K562 (cell line): ENCODE measurements around the gene SCLT1. TPM values are rescaled to one million over a fixed set of nuclear protein-coding genes. Genes with fewer than 3 reads are reported as not detected.

Experiments
- ATAC-seq: fragments of 200-7000 bp; cut with Tn5 transposase; 3 replicates; pipeline ENCODE4 v1.9.1; 2020; ENCODE audit warnings: moderate library complexity
- BruUV-seq: library from RNA; stranded (reverse); fragments of 400-500 nt; replicated peaks from 2 replicates; lab custom pipeline; 2021; lab: Mats Ljungman, UMichigan
- CTCF ChIA-PET: fragments of 300-600 bp; formaldehyde crosslinking; extraction: SDS; loops from one replicate; lab custom pipeline; 2021; ENCODE audit warnings: low intra/inter-chr PET ratio; lab: Yijun Ruan, JAX
- POLR2A ChIA-PET: fragments of 300-600, 350-650 bp; sonication (Branson Sonifier 250); formaldehyde crosslinking; extraction: SDS; loops from one replicate; lab custom pipeline; 2021; ENCODE audit warnings: antibody characterized with exemption, inconsistent platforms; lab: Yijun Ruan, JAX
- DNase-seq, 4 experiments: peaks; one replicate each; pipeline versions ENCODE4 v3.0.0 to v3.0.0-alpha.2; 2011 to 2018; ENCODE audit warnings: low spot score in 3 of 4, mixed read lengths in 3 of 4; ENCODE audit errors: extremely low read depth in 1 of 4
- FAIRE-seq: peaks from 2 replicates; lab custom pipeline; 2011; peaks lifted over from hg19 to GRCh38; lab: Jason Lieb, UNC
- H2AFZ ChIP-seq: 2 replicates; pipeline ENCODE4 v1.6.0; 2011; ENCODE audit warnings: low read depth, low read length, control low read depth, inconsistent platforms
- H3K27ac ChIP-seq: fragments of 200-600 bp; 3 replicates; pipeline ENCODE4 v1.8.0; 2011; ENCODE audit warnings: low read depth, mild to moderate bottlenecking, control low read depth, inconsistent platforms, low read length, moderate library complexity, mixed read lengths; ENCODE audit errors: extremely low read depth
- H3K27me3 ChIP-seq, 2 experiments: fragments of 300-600 bp in 1 of 2; 2 replicates in 1 of 2; 3 replicates in 1 of 2; pipeline versions ENCODE4 v1.6.0 to v1.8.0; 2011; ENCODE audit warnings: inconsistent platforms in 2 of 2, low read length in 2 of 2, mild to moderate bottlenecking in 1 of 2, mixed read lengths in 1 of 2, moderate library complexity in 1 of 2; ENCODE audit not compliant: control insufficient read depth in 2 of 2, insufficient read depth in 2 of 2
- H3K36me3 ChIP-seq: fragments of 300-600 bp; 3 replicates; pipeline ENCODE4 v1.8.0; 2011; ENCODE audit warnings: mild to moderate bottlenecking, low read length, inconsistent platforms; ENCODE audit not compliant: control insufficient read depth, insufficient read depth
- H3K4me1 ChIP-seq, 2 experiments: fragments of 200-600 bp in 1 of 2; replicated peaks in 1 of 2; 2 replicates in 1 of 2; 3 replicates in 1 of 2; pipeline versions ENCODE4 v1.5.1 to v1.8.0; 2011; ENCODE audit warnings: inconsistent platforms in 2 of 2, low read length in 2 of 2, mild to moderate bottlenecking in 1 of 2, mixed read lengths in 1 of 2, moderate library complexity in 1 of 2; ENCODE audit not compliant: control insufficient read depth in 2 of 2, insufficient read depth in 2 of 2
- H3K4me2 ChIP-seq: 2 replicates; pipeline ENCODE4 v1.6.1; 2011; ENCODE audit warnings: low read length, control low read depth, inconsistent platforms, mixed read lengths; ENCODE audit not compliant: insufficient read depth
- H3K4me3 ChIP-seq: fragments of 200-600 bp; sonication (generic), shearing (Covaris generic); 2 replicates; pipeline ENCODE4 v1.5.1; 2016; ENCODE audit warnings: control low read depth, inconsistent platforms
- H3K79me2 ChIP-seq: fragments of 200-600 bp; 3 replicates; pipeline ENCODE4 v1.8.0; 2011; ENCODE audit warnings: low read length, inconsistent platforms; ENCODE audit not compliant: control insufficient read depth, insufficient read depth
- H3K9ac ChIP-seq, 2 experiments: 2 replicates each; pipeline versions ENCODE4 v1.6.0 to v1.6.1; 2011; ENCODE audit warnings: low read depth in 2 of 2, low read length in 2 of 2, control low read depth in 1 of 2, inconsistent platforms in 1 of 2, mild to moderate bottlenecking in 1 of 2, mixed read lengths in 1 of 2; ENCODE audit not compliant: insufficient read depth in 1 of 2
- H3K9me1 ChIP-seq: one replicate; pipeline ENCODE4 v1.6.0; 2011; ENCODE audit warnings: inconsistent platforms, mild to moderate bottlenecking, low read length, moderate library complexity; ENCODE audit not compliant: control insufficient read depth, insufficient read depth
- H3K9me3 ChIP-seq: replicated peaks from 2 replicates; pipeline ENCODE4 v1.5.1; 2011; ENCODE audit warnings: low read depth, low read length, inconsistent platforms; ENCODE audit not compliant: control insufficient read depth, insufficient read depth
- H4K20me1 ChIP-seq: replicated peaks from 2 replicates; pipeline ENCODE4 v1.6.1; 2011; ENCODE audit warnings: low read length, inconsistent platforms, mixed read lengths; ENCODE audit not compliant: control insufficient read depth, insufficient read depth
- CBFA2T2 ChIP-seq: fragments of 450-650 bp; conservative IDR thresholded peaks from 2 replicates; pipeline ENCODE4 v1.6.1; 2017; ENCODE audit warnings: mild to moderate bottlenecking
- CREBBP ChIP-seq: IDR thresholded peaks from one replicate; pipeline ENCODE4 v1.6.1; 2012; ENCODE audit warnings: low read depth, mild to moderate bottlenecking, control low read depth, inconsistent platforms, low read length
- CSDE1 ChIP-seq, 2 experiments: fragments of 450-650 bp; IDR thresholded peaks; 2 replicates each; pipeline ENCODE4 v1.6.1; 2016; ENCODE audit warnings: mild to moderate bottlenecking in 1 of 2
- ELF4 ChIP-seq: fragments of 450-650 bp; formaldehyde crosslinking; IDR thresholded peaks from 2 replicates; pipeline ENCODE4 v1.4.0; 2022; ENCODE audit warnings: missing genetic modification characterization
- FOXJ3 ChIP-seq: sonication (generic); formaldehyde crosslinking; IDR thresholded peaks from 2 replicates; pipeline ENCODE4 v1.4.0; 2020; ENCODE audit warnings: mild to moderate bottlenecking, missing genetic modification reagents
- HSF4 ChIP-seq: fragments of 250-450 bp; sonication (Bioruptor Pico); IDR thresholded peaks from 2 replicates; pipeline ENCODE4 v2.1.2; 2022; ENCODE audit warnings: mild to moderate bottlenecking, moderate library complexity, borderline replicate concordance
- MCM5 ChIP-seq: fragments of 450-650 bp; IDR thresholded peaks from 2 replicates; pipeline ENCODE4 v1.6.1; 2016; ENCODE audit warnings: low read depth
- SMARCB1 ChIP-seq: IDR thresholded peaks from 2 replicates; pipeline ENCODE4 v1.6.1; 2011; ENCODE audit warnings: improper control_type of control experiment, low read depth; ENCODE audit not compliant: insufficient read length
- SREBF2 ChIP-seq: sonication (generic); formaldehyde crosslinking; IDR thresholded peaks from 2 replicates; pipeline ENCODE4 v1.4.0; 2020; ENCODE audit warnings: mild to moderate bottlenecking, missing genetic modification reagents
- SRF ChIP-seq, 2 experiments: fragments of 250-450, 450-650 bp in 1 of 2; sonication (Bioruptor Pico) in 1 of 2; sonication (generic) in 1 of 2; formaldehyde crosslinking; IDR thresholded peaks; 2 replicates each; pipeline versions ENCODE4 v1.5.0 to v1.5.1; 2020 to 2022; ENCODE audit warnings: mild to moderate bottlenecking in 1 of 2, missing genetic modification reagents in 1 of 2
- TAF1 ChIP-seq: IDR thresholded peaks from 2 replicates; pipeline ENCODE4 v1.6.1; 2011; ENCODE audit warnings: mild to moderate bottlenecking, low read length, moderate library complexity; ENCODE audit not compliant: insufficient read depth, control insufficient read depth, severe bottlenecking; ENCODE audit errors: extremely low read depth
- TBL1XR1 ChIP-seq, 2 experiments: IDR thresholded peaks; 2 replicates each; pipeline ENCODE4 v1.6.1; 2012; ENCODE audit warnings: improper control_type of control experiment in 2 of 2, low read length in 2 of 2, mild to moderate bottlenecking in 1 of 2
- XRCC3 ChIP-seq: fragments of 450-650 bp; IDR thresholded peaks from 2 replicates; pipeline ENCODE4 v1.6.1; 2017; ENCODE audit warnings: mild to moderate bottlenecking, moderate library complexity
- ZNF140 ChIP-seq: fragments of 250-450 bp; sonication (Bioruptor Pico); IDR thresholded peaks from 2 replicates; pipeline ENCODE4 v1.8.0; 2021; ENCODE audit warnings: moderate library complexity, mild to moderate bottlenecking, inconsistent platforms
- ZNF239 ChIP-seq: fragments of 250-450 bp; sonication (Bioruptor Pico); IDR thresholded peaks from 2 replicates; pipeline ENCODE4 v1.4.0; 2020; ENCODE audit warnings: mild to moderate bottlenecking
- ZNF431 ChIP-seq: sonication (generic); formaldehyde crosslinking; IDR thresholded peaks from 2 replicates; pipeline ENCODE4 v1.8.0; 2022; ENCODE audit warnings: mild to moderate bottlenecking, missing genetic modification reagents
- ZNF57 ChIP-seq: fragments of 450-650 bp; formaldehyde crosslinking; IDR thresholded peaks from 2 replicates; pipeline ENCODE4 v1.4.0; 2020; ENCODE audit warnings: mild to moderate bottlenecking, moderate library complexity
- WGBS: fragments of 100-300 bp; shearing (Covaris generic); methylation state at CpG from one replicate; pipeline ENCODE4 v1.1.6; 2016; ENCODE audit warnings: low coverage, mixed read lengths; ENCODE audit not compliant: insufficient coverage; ENCODE audit errors: missing lambda C conversion rate; 5-methylcytosine and 5-hydroxymethylcytosine counted together
- in situ Hi-C: fragments of 300-500 bp; cut with MboI; formaldehyde crosslinking; loops from 4 replicates; pipeline ENCODE4 v1.15.0; 2018; ENCODE audit warnings: inconsistent platforms, mixed read lengths
- intact Hi-C: fragments of 100-400 bp; cut with micrococcal nuclease; formaldehyde crosslinking; loops from 2 replicates; pipeline ENCODE4 v1.14.2; 2022
- polyA plus RNA-seq, 8 experiments: library from polyadenylated mRNA; depleted of rRNA in 4 of 8; stranded (reverse) in 5 of 8; unstranded in 3 of 8; fragments of >200 nt; fragmentation: Nextera tagmentation in 2 of 8; fragmentation: Illumina TruSeq in 1 of 8; extraction: Ambion mirVana in 2 of 8; extraction: Trizol in 1 of 8; gene quantifications; 2 replicates each; pipeline versions ENCODE4 v1.2.1 to v1.2.3, GENCODE V29; 2011 to 2014; ENCODE audit warnings: inconsistent platforms in 1 of 8, missing spikeins in 1 of 8
- total RNA-seq, 7 experiments: library from RNA; depleted of rRNA in 6 of 7; stranded (reverse); fragments of >200 nt in 6 of 7; fragmentation: Illumina TruSeq in 2 of 7; extraction: Trizol in 2 of 7; gene quantifications; 2 replicates each; pipeline versions ENCODE4 v1.2.1 to v1.2.3, GENCODE V29; 2011 to 2021; ENCODE audit warnings: low replicate concordance in 1 of 7
- TF ChIP-seq, protein P1 (sequence below): fragments of 250-450 bp; sonication (Bioruptor Pico); IDR thresholded peaks from 2 replicates; pipeline ENCODE4 v1.5.0; 2022; ENCODE audit warnings: mild to moderate bottlenecking
- TF ChIP-seq, protein P2 (sequence below): fragments of 250-450 bp; sonication (Bioruptor Pico); IDR thresholded peaks from 2 replicates; pipeline ENCODE4 v1.9.0; 2021; ENCODE audit warnings: mild to moderate bottlenecking
- TF ChIP-seq, protein P3 (sequence below): fragments of 450-650 bp; IDR thresholded peaks from 2 replicates; pipeline ENCODE4 v1.6.1; 2018; ENCODE audit warnings: mild to moderate bottlenecking, low read depth; ENCODE audit not compliant: partially characterized antibody

The SCLT1 gene
- total and polyA plus RNA-seq, 9 of the 15 experiments (the other 6 are each of a cell fraction or from before 2014, with no cell fraction given) = 8.0 to 31.9 (median 24.2) TPM

DNA sequence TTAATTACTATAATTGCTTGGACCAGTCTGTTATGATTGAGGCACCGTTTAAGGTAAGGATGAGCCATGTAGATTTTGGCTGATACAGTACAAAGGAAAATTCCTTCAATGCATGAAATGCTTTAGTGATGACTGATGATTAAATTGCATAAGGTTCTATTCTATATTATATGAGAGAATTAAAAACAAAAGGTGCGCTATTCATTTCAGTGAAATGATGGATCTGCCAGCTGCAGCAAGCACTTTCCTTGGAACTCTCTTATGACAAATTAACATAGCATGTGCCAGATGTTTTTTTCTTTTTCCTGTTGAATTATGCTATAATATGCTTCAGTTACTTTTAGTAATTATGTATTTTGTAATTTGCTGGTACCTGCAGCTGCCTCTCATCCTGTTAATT is 185.4 kb downstream of the SCLT1 start (continued):
- TF ChIP-seq, protein P1, sequence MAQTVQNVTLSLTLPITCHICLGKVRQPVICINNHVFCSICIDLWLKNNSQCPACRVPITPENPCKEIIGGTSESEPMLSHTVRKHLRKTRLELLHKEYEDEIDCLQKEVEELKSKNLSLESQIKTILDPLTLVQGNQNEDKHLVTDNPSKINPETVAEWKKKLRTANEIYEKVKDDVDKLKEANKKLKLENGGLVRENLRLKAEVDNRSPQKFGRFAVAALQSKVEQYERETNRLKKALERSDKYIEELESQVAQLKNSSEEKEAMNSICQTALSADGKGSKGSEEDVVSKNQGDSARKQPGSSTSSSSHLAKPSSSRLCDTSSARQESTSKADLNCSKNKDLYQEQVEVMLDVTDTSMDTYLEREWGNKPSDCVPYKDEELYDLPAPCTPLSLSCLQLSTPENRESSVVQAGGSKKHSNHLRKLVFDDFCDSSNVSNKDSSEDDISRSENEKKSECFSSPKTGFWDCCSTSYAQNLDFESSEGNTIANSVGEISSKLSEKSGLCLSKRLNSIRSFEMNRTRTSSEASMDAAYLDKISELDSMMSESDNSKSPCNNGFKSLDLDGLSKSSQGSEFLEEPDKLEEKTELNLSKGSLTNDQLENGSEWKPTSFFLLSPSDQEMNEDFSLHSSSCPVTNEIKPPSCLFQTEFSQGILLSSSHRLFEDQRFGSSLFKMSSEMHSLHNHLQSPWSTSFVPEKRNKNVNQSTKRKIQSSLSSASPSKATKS = no peak
- TF ChIP-seq, protein P2, sequence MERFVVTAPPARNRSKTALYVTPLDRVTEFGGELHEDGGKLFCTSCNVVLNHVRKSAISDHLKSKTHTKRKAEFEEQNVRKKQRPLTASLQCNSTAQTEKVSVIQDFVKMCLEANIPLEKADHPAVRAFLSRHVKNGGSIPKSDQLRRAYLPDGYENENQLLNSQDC (CRISPR knock-in tag) = no peak
- no peak for TF ChIP-seq SMARCB1
- no peak for TF ChIP-seq ZNF239 (CRISPR knock-in tag)
- TF ChIP-seq CSDE1 (IDR thresholded peaks at IDR 0.05) = no peak

DNA sequence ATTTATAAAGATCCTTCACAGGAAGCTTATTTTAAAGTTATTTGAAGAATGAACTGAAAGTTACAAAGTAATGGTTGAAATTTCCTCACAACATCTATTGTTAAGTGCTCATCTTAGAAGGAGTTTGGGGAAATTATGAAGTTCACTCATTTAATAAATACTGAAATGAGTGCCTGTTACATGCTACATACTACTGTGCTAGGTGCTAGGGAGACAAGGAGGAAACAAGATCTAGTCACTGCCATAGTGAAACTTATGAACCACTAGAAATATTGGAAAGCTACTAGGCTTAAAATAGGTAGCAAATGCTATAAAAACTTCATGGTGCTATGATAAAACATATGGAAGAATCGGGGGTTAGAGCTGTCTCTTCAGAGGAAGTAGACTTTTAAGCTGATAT is 186.8 kb downstream of the SCLT1 start:
- intact Hi-C loops = no loop called here
- no peaks in the 10 kb centered on the region for H3K79me2 ChIP-seq
- H3K9ac ChIP-seq = no peak overlapping the region
- FAIRE-seq (no peak), ATAC-seq (no peak), DNase-seq (no peak)
- no peaks in the 10 kb centered on the region for H3K9me1 ChIP-seq
- no TSS peak for BruUV-seq
- no peak overlapping the region for H3K27ac ChIP-seq
- H3K36me3 ChIP-seq = no peaks in the 10 kb centered on the region
- no peak overlapping the region for H3K4me2 ChIP-seq
- 42% methylated on average over 1 of the region's 1 CpG for WGBS
- H4K20me1 ChIP-seq = no peaks in the 10 kb centered on the region
- no peaks in the 10 kb centered on the region for H3K9me3 ChIP-seq
- H2AFZ ChIP-seq = no peak overlapping the region
- no peaks in the 10 kb centered on the region for H3K27me3 ChIP-seq
- in situ Hi-C loops = no loop called here
- ChIA-PET CTCF (no interaction called here), POLR2A (no interaction called here)
- H3K4me1 ChIP-seq = no peaks in the 10 kb centered on the region; a peak in 2 of 5 replicates
- H3K4me3 ChIP-seq = no peak overlapping the region
- TF ChIP-seq, protein P3, sequence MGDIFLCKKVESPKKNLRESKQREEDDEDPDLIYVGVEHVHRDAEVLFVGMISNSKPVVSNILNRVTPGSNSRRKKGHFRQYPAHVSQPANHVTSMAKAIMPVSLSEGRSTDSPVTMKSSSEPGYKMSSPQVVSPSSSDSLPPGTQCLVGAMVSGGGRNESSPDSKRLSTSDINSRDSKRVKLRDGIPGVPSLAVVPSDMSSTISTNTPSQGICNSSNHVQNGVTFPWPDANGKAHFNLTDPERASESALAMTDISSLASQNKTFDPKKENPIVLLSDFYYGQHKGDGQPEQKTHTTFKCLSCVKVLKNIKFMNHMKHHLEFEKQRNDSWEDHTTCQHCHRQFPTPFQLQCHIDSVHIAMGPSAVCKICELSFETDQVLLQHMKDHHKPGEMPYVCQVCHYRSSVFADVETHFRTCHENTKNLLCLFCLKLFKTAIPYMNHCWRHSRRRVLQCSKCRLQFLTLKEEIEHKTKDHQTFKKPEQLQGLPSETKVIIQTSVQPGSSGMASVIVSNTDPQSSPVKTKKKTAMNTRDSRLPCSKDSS = no peak
- TF ChIP-seq FOXJ3 (no peak), TBL1XR1 (IDR thresholded peaks at IDR 0.05; ENCODE audit: low read length in 2 of 2) (no peak), CBFA2T2 (no peak), TAF1 (no peak), HSF4 (CRISPR knock-in tag) (no peak), ZNF140 (no peak), ZNF431 (CRISPR knock-in tag) (no peak), MCM5 (no peak), CREBBP (no peak), XRCC3 (no peak), ZNF57 (no peak), SRF (CRISPR knock-in tag; IDR thresholded peaks at IDR 0.05) (no peak), SREBF2 (CRISPR knock-in tag) (no peak), ELF4 (CRISPR knock-in tag) (no peak)
